Right lobe of liver (tissue), 6 donors: Measurements from ENCODE around the gene NIPAL3. TPM values are rescaled to one million over a fixed set of nuclear protein-coding genes. Genes with fewer than 3 reads are reported as not detected.

ENCODE experiments used
- ATAC-seq, 4 donors: fragments of 200-7000 bp; cut with Tn5 transposase; one replicate each; pipeline ENCODE4 v1.9.1; 2020; ENCODE audit warnings: mild to moderate bottlenecking in 4 of 4, moderate library complexity in 4 of 4
- DNase-seq, 3 donors: peaks; one replicate each; pipeline ENCODE4 v3.0.0-alpha.2; 2020
- H3K27ac ChIP-seq, 3 donors: fragments of 200-600 bp; one replicate each; pipeline ENCODE4 v1.8.0; 2022
- H3K27me3 ChIP-seq, 2 donors: fragments of 200-600 bp; one replicate each; pipeline ENCODE4 v1.8.0; 2022
- H3K36me3 ChIP-seq, 4 donors: fragments of 200-600 bp; sonication (generic) in 1 of 4; one replicate each; pipeline versions ENCODE4 v1.5.1 to v1.8.0; 2017 to 2022; ENCODE audit warnings: control low read depth in 1 of 4
- H3K4me1 ChIP-seq, 4 donors: fragments of 200-600 bp; sonication (generic) in 1 of 4; one replicate each; pipeline versions ENCODE4 v1.5.1 to v1.8.0; 2017 to 2022; ENCODE audit warnings: control low read depth in 1 of 4
- H3K4me3 ChIP-seq, 3 donors: fragments of 200-600 bp; one replicate each; pipeline ENCODE4 v1.8.0; 2022
- H3K9me3 ChIP-seq, 4 donors: fragments of 200-600 bp; sonication (generic) in 1 of 4; one replicate each; pipeline versions ENCODE4 v1.5.1 to v1.8.0; 2017 to 2022; ENCODE audit warnings: control low read depth in 1 of 4
- CTCF ChIP-seq, 4 donors: fragments of 200-600 bp in 3 of 4; fragments of 450-650 bp in 1 of 4; IDR thresholded peaks; one replicate each; pipeline versions ENCODE4 v1.5.1 to v1.8.0; 2016 to 2022; ENCODE audit warnings: antibody characterized with exemption in 4 of 4, mild to moderate bottlenecking in 2 of 4
- POLR2A ChIP-seq: fragments of 450-650 bp; IDR thresholded peaks from one replicate; pipeline ENCODE4 v1.6.1; 2017; ENCODE audit warnings: antibody characterized with exemption, mild to moderate bottlenecking
- WGBS: methylation state at CpG from one replicate; pipeline ENCODE4 v1.1.6; 2018; ENCODE audit warnings: low coverage, low lambda C conversion rate; ENCODE audit not compliant: insufficient coverage; ENCODE audit errors: missing lambda C conversion rate; 5-methylcytosine and 5-hydroxymethylcytosine counted together
- intact Hi-C, 2 donors: fragments of 100-400 bp; cut with DNase I; formaldehyde crosslinking; loops; one replicate each; pipeline versions ENCODE4 v1.11.2 to v1.14.1; 2022
- total RNA-seq, 6 experiments: library from RNA; depleted of rRNA in 2 of 6; stranded (reverse); fragments of >200 nt in 2 of 6; fragmentation: NEBNext Ultra II Directional in 3 of 6; extraction: Animal tissue kit (Norgen Biotek cat#: 25700) in 3 of 6; gene quantifications; one replicate each; pipeline versions ENCODE4 v1.1.0 to v1.2.4, GENCODE V29; 2016 to 2023
- donor health status: DM: no; HTN: yes; CAD: no.
- donor health status: DM: no; HTN: no; CAD: no.
- donor health status: DM: no; HTN: no; CAD: no.
- donor health status: DM: no; HTN: yes; CAD: no.
- donor health status: DM: no; HTN: yes; CAD: no.

NIPAL3 gene
- total RNA-seq, 6 experiments from 2014 or later, result 3.4 to 9.2 (median 6.0) TPM

GRCh38 chr1:24472527-24473251, 57.1 kb downstream of the NIPAL3 start:
- no peaks in the 10 kb centered on the region for H3K36me3 ChIP-seq
- TF ChIP-seq POLR2A (no peak), CTCF (IDR thresholded peaks at IDR 0.05) (no peak)
- DNase-seq (no peak), ATAC-seq (no peak)
- H3K27ac ChIP-seq, result no peak overlapping the region
- H3K9me3 ChIP-seq, result no peaks in the 10 kb centered on the region
- WGBS, result 85% methylated on average over 10 of the region's 11 CpGs
- intact Hi-C loops, result no loop called here
- H3K4me3 ChIP-seq, result no peak overlapping the region
- H3K27me3 ChIP-seq, result no peaks in the 10 kb centered on the region
- H3K4me1 ChIP-seq, result no peaks in the 10 kb centered on the region

GRCh38 chr1:24474193-24474592, 58.6 kb downstream of the NIPAL3 start:
- Histone ChIP-seq H3K4me1 (no peaks in the 10 kb centered on the region), H3K27ac (no peak overlapping the region), H3K9me3 (no peaks in the 10 kb centered on the region), H3K36me3 (no peaks in the 10 kb centered on the region), H3K4me3 (no peak overlapping the region), H3K27me3 (no peaks in the 10 kb centered on the region)
- no peak for DNase-seq
- no peak for TF ChIP-seq POLR2A
- no peak for TF ChIP-seq CTCF (IDR thresholded peaks at IDR 0.05)
- no peak for ATAC-seq
- intact Hi-C loops, result no loop called here

- TF ChIP-seq CTCF (IDR thresholded peaks at IDR 0.05), result no peak
- no peak for TF ChIP-seq POLR2A
- no peak for DNase-seq
- no peak for ATAC-seq
- Histone ChIP-seq H3K9me3 (no peaks in the 10 kb centered on the region), H3K4me3 (no peak overlapping the region), H3K27ac (no peak overlapping the region), H3K4me1 (no peaks in the 10 kb centered on the region), H3K36me3 (no peaks in the 10 kb centered on the region), H3K27me3 (no peaks in the 10 kb centered on the region)
- intact Hi-C loops, result no loop called here
- 88% methylated on average over 4 of the region's 4 CpGs for WGBS
Measured at GRCh38 chr1:24475700-24476099, 60.1 kb downstream of the NIPAL3 start.

- DNase-seq (no peak), ATAC-seq (no peak)
- Histone ChIP-seq H3K27ac (no peak overlapping the region), H3K27me3 (no peaks in the 10 kb centered on the region), H3K4me3 (no peak overlapping the region), H3K4me1 (no peaks in the 10 kb centered on the region), H3K9me3 (no peaks in the 10 kb centered on the region), H3K36me3 (no peaks in the 10 kb centered on the region)
- intact Hi-C loops, result no loop called here
- 48% methylated on average over 2 of the region's 2 CpGs for WGBS
- TF ChIP-seq POLR2A (no peak), CTCF (IDR thresholded peaks at IDR 0.05) (no peak)
Measured at GRCh38 chr1:24476571-24476970, 61.0 kb downstream of the NIPAL3 start.

- Histone ChIP-seq H3K4me3 (no peak overlapping the region), H3K27me3 (no peaks in the 10 kb centered on the region), H3K4me1 (no peaks in the 10 kb centered on the region), H3K36me3 (no peaks in the 10 kb centered on the region), H3K27ac (no peak overlapping the region), H3K9me3 (no peaks in the 10 kb centered on the region)
- DNase-seq, result no peak
- 87% methylated on average over 4 of the region's 4 CpGs for WGBS
- TF ChIP-seq CTCF (IDR thresholded peaks at IDR 0.05) (no peak), POLR2A (no peak)
- no peak for ATAC-seq
- intact Hi-C loops, result no loop called here
Measured at GRCh38 chr1:24477309-24477708, 61.7 kb downstream of the NIPAL3 start.
